RWPE1 (cell line): ENCODE measurements around the gene SYT8.

Source experiments
- CTCF ChIA-PET: fragments of 350-600 bp; sonication (Branson Sonifier 250); formaldehyde crosslinking; extraction: SDS; loops from one replicate; lab custom pipeline; 2021; lab: Yijun Ruan, JAX
- POLR2A ChIA-PET: fragments of 400-600 bp; formaldehyde crosslinking; extraction: SDS; loops from one replicate; lab custom pipeline; 2020; ENCODE audit warnings: antibody characterized with exemption; ENCODE audit not compliant: low non-redundant PET; lab: Yijun Ruan, JAX
- DNase-seq: peaks from one replicate; pipeline ENCODE4 v3.0.0; 2012; ENCODE audit warnings: low spot score
- H3K27ac ChIP-seq: fragments of 450-650 bp; 2 replicates; pipeline ENCODE4 v1.5.1; 2017
- TF ChIP-seq, protein P1 (sequence below): fragments of 450-650 bp; conservative IDR thresholded peaks from 2 replicates; pipeline ENCODE4 v1.5.1; 2017; ENCODE audit warnings: low read depth, mild to moderate bottlenecking

The SYT8 gene

DNA sequence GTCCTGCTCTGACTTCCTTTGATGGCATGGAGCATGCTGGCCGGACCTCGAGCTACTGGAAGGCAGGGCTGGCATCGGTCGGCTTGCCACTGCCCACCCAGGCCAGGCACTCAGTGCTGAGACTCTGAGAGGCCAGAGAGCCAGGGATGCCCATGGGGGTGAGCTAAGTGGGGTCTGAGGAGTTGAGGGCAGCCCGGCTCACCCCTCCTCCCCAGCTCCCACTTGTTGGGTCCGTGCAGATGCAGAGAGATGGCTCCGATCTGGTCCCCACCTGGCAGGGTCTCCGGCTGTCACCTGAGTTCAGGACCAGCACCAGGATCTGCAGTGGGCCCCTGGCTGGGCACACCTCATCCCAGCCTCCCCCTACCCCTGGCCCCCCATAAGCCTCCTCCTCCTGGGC lies 31.4 kb downstream of the SYT8 start:
- H3K27ac ChIP-seq = peak overlapping the region; percentile 100
- TF ChIP-seq, protein P1, sequence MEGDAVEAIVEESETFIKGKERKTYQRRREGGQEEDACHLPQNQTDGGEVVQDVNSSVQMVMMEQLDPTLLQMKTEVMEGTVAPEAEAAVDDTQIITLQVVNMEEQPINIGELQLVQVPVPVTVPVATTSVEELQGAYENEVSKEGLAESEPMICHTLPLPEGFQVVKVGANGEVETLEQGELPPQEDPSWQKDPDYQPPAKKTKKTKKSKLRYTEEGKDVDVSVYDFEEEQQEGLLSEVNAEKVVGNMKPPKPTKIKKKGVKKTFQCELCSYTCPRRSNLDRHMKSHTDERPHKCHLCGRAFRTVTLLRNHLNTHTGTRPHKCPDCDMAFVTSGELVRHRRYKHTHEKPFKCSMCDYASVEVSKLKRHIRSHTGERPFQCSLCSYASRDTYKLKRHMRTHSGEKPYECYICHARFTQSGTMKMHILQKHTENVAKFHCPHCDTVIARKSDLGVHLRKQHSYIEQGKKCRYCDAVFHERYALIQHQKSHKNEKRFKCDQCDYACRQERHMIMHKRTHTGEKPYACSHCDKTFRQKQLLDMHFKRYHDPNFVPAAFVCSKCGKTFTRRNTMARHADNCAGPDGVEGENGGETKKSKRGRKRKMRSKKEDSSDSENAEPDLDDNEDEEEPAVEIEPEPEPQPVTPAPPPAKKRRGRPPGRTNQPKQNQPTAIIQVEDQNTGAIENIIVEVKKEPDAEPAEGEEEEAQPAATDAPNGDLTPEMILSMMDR = no peak
- POLR2A ChIA-PET = no interaction called here
- CTCF ChIA-PET = no interaction called here
- DNase-seq = no peak

- POLR2A ChIA-PET = no interaction called here
- TF ChIP-seq, protein P1 = no peak
- H3K27ac ChIP-seq = peak overlapping the region; percentile 100
- no peak for DNase-seq
- CTCF ChIA-PET = no interaction called here
These were observed 32.0 kb downstream of the SYT8 start for GRCh38 chr11:1866776-1867175.

DNA sequence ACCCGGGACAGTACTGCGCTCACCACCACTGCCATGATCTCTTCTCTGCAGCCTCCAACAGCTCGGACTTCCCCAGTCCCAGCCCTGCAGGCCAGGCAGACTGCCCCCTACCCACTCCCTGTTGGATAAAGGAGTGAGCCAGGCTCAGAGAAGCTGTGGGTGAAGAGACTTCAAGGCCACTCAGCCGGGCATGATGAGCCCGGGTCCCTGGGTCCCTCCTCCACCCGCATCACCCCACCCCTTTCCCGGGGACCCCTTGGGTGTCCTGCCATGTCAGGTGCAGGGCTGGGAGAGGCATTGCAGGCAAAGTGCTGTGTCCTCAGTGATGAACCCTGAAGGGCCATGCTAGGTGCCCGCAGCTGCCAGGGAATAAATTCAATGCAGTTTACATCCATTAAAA lies 32.6 kb downstream of the SYT8 start:
- DNase-seq = no peak
- CTCF ChIA-PET = interaction anchor here (0.6 kb wide), 1 partner anchor 135 kb away, joined by 3 read pairs; no protein-coding TSS in a partner anchor
- POLR2A ChIA-PET = no interaction called here
- H3K27ac ChIP-seq = peak overlapping the region; percentile 100
- TF ChIP-seq, protein P1 = no peak

GRCh38 chr11:1868056-1868635 lies 33.4 kb downstream of the SYT8 start:
- no peak for DNase-seq
- POLR2A ChIA-PET = no interaction called here
- CTCF ChIA-PET = interaction anchor here (0.6 to 1.6 kb wide), 2 partner anchors 14 to 134 kb away, joined by 3 to 7 read pairs; no protein-coding TSS in a partner anchor
- TF ChIP-seq, protein P1 = no peak
- peak overlapping the region; percentile 100 for H3K27ac ChIP-seq

- no peak for DNase-seq
- H3K27ac ChIP-seq = peak overlapping the region; percentile 100
- POLR2A ChIA-PET = no interaction called here
- CTCF ChIA-PET = interaction anchor here (1.6 kb wide), 1 partner anchor 14 kb away, joined by 7 read pairs; no protein-coding TSS in a partner anchor
- TF ChIP-seq, protein P1 = no peak
These were observed 34.0 kb downstream of the SYT8 start for GRCh38 chr11:1868636-1869291.

- CTCF ChIA-PET = interaction anchor here (1.2 to 1.6 kb wide), 2 partner anchors 13 kb away, joined by 7 read pairs; no protein-coding TSS in a partner anchor
- POLR2A ChIA-PET = no interaction called here
- DNase-seq = no peak
These were observed 34.9 kb downstream of the SYT8 start for GRCh38 chr11:1869427-1870325.

More at GRCh38 chr11:1869427-1870325, 34.9 kb downstream of the SYT8 start:
- peak overlapping the region; percentile 100 for H3K27ac ChIP-seq
- TF ChIP-seq, protein P1 = no peak
